A549 (cell line): Measurements from ENCODE around the gene COIL. TPM values are rescaled to one million over a fixed set of nuclear protein-coding genes. Genes with fewer than 3 reads are reported as not detected.

ENCODE experiments used
- ATAC-seq, 2 experiments: fragments of 200-7000 bp in 1 of 2; fragments of >200 bp in 1 of 2; cut with Nextera tagmentation in 1 of 2; cut with Tn5 transposase in 1 of 2; 3 replicates each; pipeline versions ENCODE4 v1.8.0 to v1.9.1; 2018 to 2020; ENCODE audit warnings: mild to moderate bottlenecking in 1 of 2, moderate library complexity in 1 of 2
- CTCF ChIA-PET: fragments of 300-600 bp; sonication (Branson Sonifier 250); formaldehyde crosslinking; extraction: SDS; loops from one replicate; lab custom pipeline; 2021; ENCODE audit warnings: antibody characterized with exemption, inconsistent platforms; lab: Yijun Ruan, JAX
- POLR2A ChIA-PET: fragments of 350-600 bp; formaldehyde crosslinking; extraction: SDS; loops from one replicate; lab custom pipeline; 2021; ENCODE audit warnings: antibody characterized with exemption, inconsistent platforms; lab: Yijun Ruan, JAX
- DNase-seq, 2 experiments: peaks; one replicate each; pipeline versions ENCODE4 v3.0.0 to v3.0.0-alpha.2; 2011 to 2016; ENCODE audit warnings: low read depth in 1 of 2, low spot score in 1 of 2
- FAIRE-seq: peaks from 2 replicates; lab custom pipeline; 2011; peaks lifted over from hg19 to GRCh38; lab: Jason Lieb, UNC
- H3K27ac ChIP-seq, 2 experiments: fragments of >200 bp; sonication (Bioruptor Twin); formaldehyde crosslinking; 3 replicates each; pipeline ENCODE4 v1.5.1; 2016 to 2017
- H3K4me1 ChIP-seq: fragments of >200 bp; sonication (Bioruptor Twin); formaldehyde crosslinking; 3 replicates; pipeline ENCODE4 v1.6.1; 2016
- H3K4me2 ChIP-seq: fragments of >200 bp; sonication (Bioruptor Twin); formaldehyde crosslinking; 3 replicates; pipeline ENCODE4 v1.6.1; 2016
- H3K4me3 ChIP-seq: fragments of >200 bp; sonication (Bioruptor Twin); formaldehyde crosslinking; 3 replicates; pipeline ENCODE4 v1.5.1; 2016
- H3K9me3 ChIP-seq: fragments of >200 bp; sonication (Bioruptor Twin); formaldehyde crosslinking; 3 replicates; pipeline ENCODE4 v1.6.1; 2016
- BCL3 ChIP-seq: fragments of >200 bp; sonication (Bioruptor Twin); formaldehyde crosslinking; IDR thresholded peaks from 3 replicates; pipeline ENCODE4 v1.6.1; 2016
- BHLHE40 ChIP-seq: IDR thresholded peaks from 2 replicates; pipeline ENCODE4 v1.6.1; 2012; ENCODE audit warnings: low read depth, low read length, inconsistent platforms
- CBX8 ChIP-seq: fragments of 200-600 bp; sonication (generic); IDR thresholded peaks from 2 replicates; pipeline ENCODE4 v1.6.1; 2016
- CHD2 ChIP-seq: fragments of 150-350 bp; IDR thresholded peaks from 2 replicates; pipeline ENCODE4 v1.6.1; 2014; ENCODE audit warnings: low read length; ENCODE audit not compliant: partially characterized antibody
- CHD4 ChIP-seq: fragments of 200-600 bp; sonication (generic); IDR thresholded peaks from 2 replicates; pipeline ENCODE4 v1.6.1; 2016; ENCODE audit warnings: antibody characterized with exemption, mild to moderate bottlenecking, borderline replicate concordance
- CTCF ChIP-seq: fragments of >200 bp; sonication (Bioruptor Twin); formaldehyde crosslinking; IDR thresholded peaks from 3 replicates; pipeline ENCODE4 v1.5.1; 2016
- E2F6 ChIP-seq: IDR thresholded peaks from 2 replicates; pipeline ENCODE4 v1.6.1; 2012; ENCODE audit warnings: low read depth, borderline replicate concordance
- EP300 ChIP-seq, 2 experiments: fragments of >200 bp; sonication (Bioruptor Twin); formaldehyde crosslinking; IDR thresholded peaks; 2 replicates in 1 of 2; 3 replicates in 1 of 2; pipeline ENCODE4 v1.6.1; 2016 to 2017
- FOSL2 ChIP-seq, 2 experiments: fragments of 450-650 bp in 1 of 2; fragments of >200 bp in 1 of 2; sonication (Bioruptor Twin) in 1 of 2; formaldehyde crosslinking; IDR thresholded peaks; 2 replicates each; pipeline versions ENCODE4 v1.5.0 to v1.6.1; 2016 to 2020; ENCODE audit warnings: mild to moderate bottlenecking in 1 of 2, moderate library complexity in 1 of 2
- FOXS1 ChIP-seq: fragments of 250-450 bp; sonication (Bioruptor Pico); IDR thresholded peaks from 2 replicates; pipeline ENCODE4 v1.5.0; 2020; ENCODE audit warnings: mild to moderate bottlenecking, moderate library complexity
- HES2 ChIP-seq: fragments of >200 bp; sonication (Bioruptor Twin); formaldehyde crosslinking; IDR thresholded peaks from 2 replicates; pipeline ENCODE4 v1.6.1; 2016
- HOXB13 ChIP-seq: fragments of 250-450 bp; sonication (Bioruptor Pico); IDR thresholded peaks from 2 replicates; pipeline ENCODE4 v1.5.0; 2020; ENCODE audit warnings: low read depth, mild to moderate bottlenecking, moderate library complexity
- HOXB5 ChIP-seq: fragments of 250-450 bp; sonication (Bioruptor Pico); IDR thresholded peaks from 2 replicates; pipeline ENCODE4 v1.5.0; 2020; ENCODE audit warnings: mild to moderate bottlenecking, moderate library complexity
- KDM1A ChIP-seq: fragments of 200-600 bp; sonication (generic); IDR thresholded peaks from 2 replicates; pipeline ENCODE4 v1.6.1; 2016; ENCODE audit warnings: low read depth, mild to moderate bottlenecking
- MAZ ChIP-seq: fragments of 150-350 bp; IDR thresholded peaks from 2 replicates; pipeline ENCODE4 v1.6.1; 2014; ENCODE audit warnings: antibody characterized with exemption, low read depth, low read length, borderline replicate concordance
- MYC ChIP-seq: IDR thresholded peaks from 2 replicates; pipeline ENCODE4 v1.6.1; 2012; ENCODE audit warnings: mild to moderate bottlenecking, inconsistent platforms, low read length, improper control_type of control experiment, borderline replicate concordance
- NPAS2 ChIP-seq: fragments of 250-450 bp; sonication (Bioruptor Pico); IDR thresholded peaks from 2 replicates; pipeline ENCODE4 v1.8.0; 2022; ENCODE audit warnings: mild to moderate bottlenecking, moderate library complexity, borderline replicate concordance
- NR3C1 ChIP-seq: fragments of >200 bp; sonication (Bioruptor Twin); formaldehyde crosslinking; IDR thresholded peaks from 3 replicates; pipeline ENCODE4 v1.6.1; 2017
- POLR2A ChIP-seq: IDR thresholded peaks from 2 replicates; pipeline ENCODE4 v1.6.1; 2012; ENCODE audit warnings: mild to moderate bottlenecking, low read length
- RARB ChIP-seq: fragments of 250-450 bp; sonication (Bioruptor Pico); IDR thresholded peaks from 2 replicates; pipeline ENCODE4 v1.8.0; 2021; ENCODE audit warnings: mild to moderate bottlenecking, moderate library complexity
- ZC3H11A ChIP-seq: fragments of 450-650 bp; IDR thresholded peaks from 2 replicates; pipeline ENCODE4 v1.6.1; 2014; ENCODE audit warnings: antibody characterized with exemption, mild to moderate bottlenecking
- ZFP36 ChIP-seq: fragments of 450-650 bp; IDR thresholded peaks from 2 replicates; pipeline ENCODE4 v1.6.1; 2014; ENCODE audit warnings: borderline replicate concordance; ENCODE audit not compliant: partially characterized antibody
- ZSCAN20 ChIP-seq: fragments of 250-450 bp; sonication (Bioruptor Pico); IDR thresholded peaks from 2 replicates; pipeline ENCODE4 v1.8.0; 2022; ENCODE audit warnings: mild to moderate bottlenecking, moderate library complexity
- WGBS: methylation state at CpG from one replicate; pipeline ENCODE4 v1.1.6; 2017; ENCODE audit errors: missing lambda C conversion rate; 5-methylcytosine and 5-hydroxymethylcytosine counted together
- polyA plus RNA-seq, 4 experiments: library from polyadenylated mRNA; depleted of rRNA in 3 of 4; stranded (reverse); fragments of >200 nt; fragmentation: RNase III in 1 of 4; extraction: RNeasy Plus Mini Kit Qiagen cat#74134 plus additional on column Dnase treatment in 1 of 4; gene quantifications; 2 replicates in 3 of 4; 3 replicates in 1 of 4; pipeline ENCODE4 v1.2.3, GENCODE V29; 2011 to 2017

The COIL gene
- polyA plus RNA-seq, 2 of the 4 experiments (the other 2 are of a cell fraction), result 16.9 to 20.3 TPM

GRCh38 chr17:56936697-56937322 is 24.0 kb downstream of the COIL start:
- DNase-seq (no peak), FAIRE-seq (no peak), ATAC-seq (no peak)
- H3K4me1 ChIP-seq, result no peaks in the 10 kb centered on the region
- ChIA-PET POLR2A (no interaction called here), CTCF (interaction anchor here (0.6 to 2.6 kb wide), 8 partner anchors 9 to 156 kb away, joined by 3 to 36 read pairs (median 3); partner anchors contain the start of gene TRIM25)
- 89% methylated on average over 6 of the region's 6 CpGs for WGBS
- no peak overlapping the region for H3K4me3 ChIP-seq
- no peak overlapping the region for H3K27ac ChIP-seq
- TF ChIP-seq NPAS2 (no peak), CTCF (no peak), HES2 (no peak), FOSL2 (IDR thresholded peaks at IDR 0.05) (no peak), FOSL2 (CRISPR knock-in tag; IDR thresholded peaks at IDR 0.05) (no peak), POLR2A (no peak), KDM1A (no peak)
- H3K9me3 ChIP-seq, result no peaks in the 10 kb centered on the region
- no peak overlapping the region for H3K4me2 ChIP-seq

- FAIRE-seq, result no peak
- TF ChIP-seq BHLHE40 (no peak), ZFP36 (no peak), HOXB5 (CRISPR knock-in tag) (no peak), CHD4 (no peak), KDM1A (no peak), ZC3H11A (no peak), CBX8 (no peak), E2F6 (no peak), RARB (no peak), HES2 (no peak), CHD2 (no peak), ZSCAN20 (CRISPR knock-in tag) (no peak), HOXB13 (CRISPR knock-in tag) (no peak), EP300 (IDR thresholded peaks at IDR 0.05) (no peak), BCL3 (no peak), MYC (no peak), FOXS1 (CRISPR knock-in tag) (no peak), MAZ (no peak), NR3C1 (no peak)
- TF ChIP-seq, all 56 proteins: peak for 0
- Histone ChIP-seq H3K4me1 (no peaks in the 10 kb centered on the region), H3K4me2 (no peak overlapping the region), H3K27ac (no peak overlapping the region), H3K9me3 (0 out of 3 replicates have a peak, but pooled peaks cover under 1% of the 10 kb centered on the region), H3K4me3 (no peak overlapping the region)
- DNase-seq (no peak), ATAC-seq (no peak)
- ChIA-PET CTCF (interaction anchor here (1.1 to 2.6 kb wide), 4 partner anchors 18 to 116 kb away, joined by 3 to 36 read pairs (median 4); partner anchors contain the start of gene TRIM25), POLR2A (no interaction called here)
- 93% methylated on average over 3 of the region's 3 CpGs for WGBS
Observed at GRCh38 chr17:56935461-56935860, 25.4 kb downstream of the COIL start.
